A549 (cell line): Measurements from ENCODE around the gene MITF. TPM values are rescaled to one million over a fixed set of nuclear protein-coding genes. Genes with fewer than 3 reads are reported as not detected.

ENCODE experiments used
- ATAC-seq, 2 experiments: fragments of 200-7000 bp in 1 of 2; fragments of >200 bp in 1 of 2; cut with Nextera tagmentation in 1 of 2; cut with Tn5 transposase in 1 of 2; 3 replicates each; pipeline versions ENCODE4 v1.8.0 to v1.9.1; 2018 to 2020; ENCODE audit warnings: mild to moderate bottlenecking in 1 of 2, moderate library complexity in 1 of 2
- CTCF ChIA-PET: fragments of 300-600 bp; sonication (Branson Sonifier 250); formaldehyde crosslinking; extraction: SDS; loops from one replicate; lab custom pipeline; 2021; ENCODE audit warnings: antibody characterized with exemption, inconsistent platforms; lab: Yijun Ruan, JAX
- POLR2A ChIA-PET: fragments of 350-600 bp; formaldehyde crosslinking; extraction: SDS; loops from one replicate; lab custom pipeline; 2021; ENCODE audit warnings: antibody characterized with exemption, inconsistent platforms; lab: Yijun Ruan, JAX
- DNase-seq, 2 experiments: peaks; one replicate each; pipeline versions ENCODE4 v3.0.0 to v3.0.0-alpha.2; 2011 to 2016; ENCODE audit warnings: low read depth in 1 of 2, low spot score in 1 of 2
- FAIRE-seq: peaks from 2 replicates; lab custom pipeline; 2011; peaks lifted over from hg19 to GRCh38; lab: Jason Lieb, UNC
- H3K27ac ChIP-seq, 2 experiments: fragments of >200 bp; sonication (Bioruptor Twin); formaldehyde crosslinking; 3 replicates each; pipeline ENCODE4 v1.5.1; 2016 to 2017
- H3K4me1 ChIP-seq: fragments of >200 bp; sonication (Bioruptor Twin); formaldehyde crosslinking; 3 replicates; pipeline ENCODE4 v1.6.1; 2016
- H3K4me2 ChIP-seq: fragments of >200 bp; sonication (Bioruptor Twin); formaldehyde crosslinking; 3 replicates; pipeline ENCODE4 v1.6.1; 2016
- H3K4me3 ChIP-seq: fragments of >200 bp; sonication (Bioruptor Twin); formaldehyde crosslinking; 3 replicates; pipeline ENCODE4 v1.5.1; 2016
- H3K9me3 ChIP-seq: fragments of >200 bp; sonication (Bioruptor Twin); formaldehyde crosslinking; 3 replicates; pipeline ENCODE4 v1.6.1; 2016
- CBX2 ChIP-seq: fragments of 200-600 bp; sonication (generic); IDR thresholded peaks from 2 replicates; pipeline ENCODE4 v1.6.1; 2016; ENCODE audit warnings: low read depth, mild to moderate bottlenecking, borderline replicate concordance
- CHD4 ChIP-seq: fragments of 200-600 bp; sonication (generic); IDR thresholded peaks from 2 replicates; pipeline ENCODE4 v1.6.1; 2016; ENCODE audit warnings: antibody characterized with exemption, mild to moderate bottlenecking, borderline replicate concordance
- EHF ChIP-seq: fragments of 250-450 bp; sonication (Bioruptor Pico); IDR thresholded peaks from 2 replicates; pipeline ENCODE4 v1.5.0; 2020; ENCODE audit warnings: mild to moderate bottlenecking
- ESRRA ChIP-seq: fragments of 150-350 bp; IDR thresholded peaks from 2 replicates; pipeline ENCODE4 v1.6.1; 2014; ENCODE audit warnings: mild to moderate bottlenecking, low read length, borderline replicate concordance
- FOSL2 ChIP-seq, 2 experiments: fragments of 450-650 bp in 1 of 2; fragments of >200 bp in 1 of 2; sonication (Bioruptor Twin) in 1 of 2; formaldehyde crosslinking; IDR thresholded peaks; 2 replicates each; pipeline versions ENCODE4 v1.5.0 to v1.6.1; 2016 to 2020; ENCODE audit warnings: mild to moderate bottlenecking in 1 of 2, moderate library complexity in 1 of 2
- HDAC2 ChIP-seq: fragments of 200-600 bp; sonication (generic); IDR thresholded peaks from 2 replicates; pipeline ENCODE4 v1.6.1; 2016
- HOXB13 ChIP-seq: fragments of 250-450 bp; sonication (Bioruptor Pico); IDR thresholded peaks from 2 replicates; pipeline ENCODE4 v1.5.0; 2020; ENCODE audit warnings: low read depth, mild to moderate bottlenecking, moderate library complexity
- HOXB5 ChIP-seq: fragments of 250-450 bp; sonication (Bioruptor Pico); IDR thresholded peaks from 2 replicates; pipeline ENCODE4 v1.5.0; 2020; ENCODE audit warnings: mild to moderate bottlenecking, moderate library complexity
- JUN ChIP-seq, 2 experiments: fragments of >200 bp; sonication (Bioruptor Twin); formaldehyde crosslinking; IDR thresholded peaks; 2 replicates in 1 of 2; 3 replicates in 1 of 2; pipeline ENCODE4 v1.6.1; 2016 to 2017
- KDM1A ChIP-seq: fragments of 200-600 bp; sonication (generic); IDR thresholded peaks from 2 replicates; pipeline ENCODE4 v1.6.1; 2016; ENCODE audit warnings: low read depth, mild to moderate bottlenecking
- MAZ ChIP-seq: fragments of 150-350 bp; IDR thresholded peaks from 2 replicates; pipeline ENCODE4 v1.6.1; 2014; ENCODE audit warnings: antibody characterized with exemption, low read depth, low read length, borderline replicate concordance
- NFE2L2 ChIP-seq: fragments of 150-350 bp; conservative IDR thresholded peaks from 2 replicates; pipeline ENCODE4 v1.6.1; 2014; ENCODE audit warnings: low read length
- POLR2A ChIP-seq: IDR thresholded peaks from 2 replicates; pipeline ENCODE4 v1.6.1; 2012; ENCODE audit warnings: mild to moderate bottlenecking, low read length
- POLR2AphosphoS2 ChIP-seq: conservative IDR thresholded peaks from 2 replicates; pipeline ENCODE4 v1.6.1; 2012; ENCODE audit warnings: low read length, improper control_type of control experiment, inconsistent platforms
- RARB ChIP-seq: fragments of 250-450 bp; sonication (Bioruptor Pico); IDR thresholded peaks from 2 replicates; pipeline ENCODE4 v1.8.0; 2021; ENCODE audit warnings: mild to moderate bottlenecking, moderate library complexity
- RCOR1 ChIP-seq: fragments of 150-350 bp; IDR thresholded peaks from 2 replicates; pipeline ENCODE4 v1.6.1; 2014; ENCODE audit warnings: antibody characterized with exemption, low read length, low read depth
- RFX5 ChIP-seq: fragments of 450-650 bp; IDR thresholded peaks from 2 replicates; pipeline ENCODE4 v1.7.1; 2014; ENCODE audit warnings: antibody characterized with exemption, mild to moderate bottlenecking, moderate library complexity
- TP53 ChIP-seq: fragments of 250-450 bp; sonication (Bioruptor Pico); IDR thresholded peaks from 2 replicates; pipeline ENCODE4 v1.5.0; 2021; ENCODE audit warnings: mild to moderate bottlenecking, moderate library complexity
- ZSCAN20 ChIP-seq: fragments of 250-450 bp; sonication (Bioruptor Pico); IDR thresholded peaks from 2 replicates; pipeline ENCODE4 v1.8.0; 2022; ENCODE audit warnings: mild to moderate bottlenecking, moderate library complexity
- WGBS: methylation state at CpG from one replicate; pipeline ENCODE4 v1.1.6; 2017; ENCODE audit errors: missing lambda C conversion rate; 5-methylcytosine and 5-hydroxymethylcytosine counted together
- polyA plus RNA-seq, 4 experiments: library from polyadenylated mRNA; depleted of rRNA in 3 of 4; stranded (reverse); fragments of >200 nt; fragmentation: RNase III in 1 of 4; extraction: RNeasy Plus Mini Kit Qiagen cat#74134 plus additional on column Dnase treatment in 1 of 4; gene quantifications; 2 replicates in 3 of 4; 3 replicates in 1 of 4; pipeline ENCODE4 v1.2.3, GENCODE V29; 2011 to 2017
- TF ChIP-seq, protein P1 (sequence below): fragments of >200 bp; sonication (Bioruptor Twin); formaldehyde crosslinking; IDR thresholded peaks from 3 replicates; pipeline ENCODE4 v1.6.1; 2016
- TF ChIP-seq, protein P2 (sequence below): fragments of 150-350 bp; IDR thresholded peaks from 2 replicates; pipeline ENCODE4 v1.6.1; 2014; ENCODE audit warnings: low read depth, mild to moderate bottlenecking, low read length
- TF ChIP-seq, protein P3 (sequence below): IDR thresholded peaks from 2 replicates; pipeline ENCODE4 v1.6.1; 2012
- TF ChIP-seq, protein P4 (sequence below): fragments of 250-450 bp; sonication (Bioruptor Pico); IDR thresholded peaks from 2 replicates; pipeline ENCODE4 v1.5.0; 2021; ENCODE audit warnings: mild to moderate bottlenecking, moderate library complexity, borderline replicate concordance
- TF ChIP-seq, protein P5 (sequence below): IDR thresholded peaks from 2 replicates; pipeline ENCODE4 v1.6.1; 2012; ENCODE audit warnings: low read depth, borderline replicate concordance
- TF ChIP-seq, protein P6 (sequence below): fragments of 250-450 bp; sonication (Bioruptor Pico); IDR thresholded peaks from 2 replicates; pipeline ENCODE4 v1.5.0; 2020; ENCODE audit warnings: low read depth, mild to moderate bottlenecking, moderate library complexity

The MITF gene
- polyA plus RNA-seq, 2 of the 4 experiments (the other 2 are of a cell fraction), result 14.3 to 15.9 TPM

DNA sequence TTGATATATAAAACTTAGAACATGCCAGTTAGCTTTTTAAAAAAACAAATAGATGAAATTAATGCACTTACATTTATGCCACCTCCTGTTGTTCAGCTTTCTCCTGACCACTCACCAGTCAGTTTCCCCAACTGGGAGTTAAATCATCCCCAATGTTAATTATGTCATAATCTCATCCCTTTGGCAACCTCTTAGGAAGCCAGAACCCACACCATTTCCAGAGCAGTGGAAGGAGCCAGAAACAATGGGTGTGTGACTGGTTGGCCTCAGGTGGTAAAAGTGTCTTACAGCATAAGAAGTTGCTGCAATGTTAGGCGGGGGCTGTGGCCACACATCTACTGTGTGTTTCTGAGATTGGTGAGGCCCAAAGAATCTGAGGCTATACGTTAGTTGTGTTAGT, 46.5 kb upstream of the MITF start:
- H3K4me1 ChIP-seq, result 0 out of 3 replicates have a peak, but pooled peaks cover 8% of the 10 kb centered on the region
- no peak overlapping the region for H3K4me2 ChIP-seq
- 93% methylated on average over 2 of the region's 2 CpGs for WGBS
- DNase-seq (no peak), FAIRE-seq (no peak), ATAC-seq (no peak)
- ChIA-PET POLR2A (no interaction called here), CTCF (interaction anchor here (0.8 to 18.4 kb wide), 11 partner anchors 10 to 256 kb away, joined by 3 to 226 read pairs (median 12); partner anchors contain the start of gene MITF)
- H3K9me3 ChIP-seq, result no peaks in the 10 kb centered on the region
- no peak overlapping the region for H3K4me3 ChIP-seq
- H3K27ac ChIP-seq, result no peak overlapping the region
- TF ChIP-seq HDAC2, result no peak
- TF ChIP-seq, protein P1, sequence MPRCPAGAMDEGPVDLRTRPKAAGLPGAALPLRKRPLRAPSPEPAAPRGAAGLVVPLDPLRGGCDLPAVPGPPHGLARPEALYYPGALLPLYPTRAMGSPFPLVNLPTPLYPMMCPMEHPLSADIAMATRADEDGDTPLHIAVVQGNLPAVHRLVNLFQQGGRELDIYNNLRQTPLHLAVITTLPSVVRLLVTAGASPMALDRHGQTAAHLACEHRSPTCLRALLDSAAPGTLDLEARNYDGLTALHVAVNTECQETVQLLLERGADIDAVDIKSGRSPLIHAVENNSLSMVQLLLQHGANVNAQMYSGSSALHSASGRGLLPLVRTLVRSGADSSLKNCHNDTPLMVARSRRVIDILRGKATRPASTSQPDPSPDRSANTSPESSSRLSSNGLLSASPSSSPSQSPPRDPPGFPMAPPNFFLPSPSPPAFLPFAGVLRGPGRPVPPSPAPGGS, result no peak

DNA sequence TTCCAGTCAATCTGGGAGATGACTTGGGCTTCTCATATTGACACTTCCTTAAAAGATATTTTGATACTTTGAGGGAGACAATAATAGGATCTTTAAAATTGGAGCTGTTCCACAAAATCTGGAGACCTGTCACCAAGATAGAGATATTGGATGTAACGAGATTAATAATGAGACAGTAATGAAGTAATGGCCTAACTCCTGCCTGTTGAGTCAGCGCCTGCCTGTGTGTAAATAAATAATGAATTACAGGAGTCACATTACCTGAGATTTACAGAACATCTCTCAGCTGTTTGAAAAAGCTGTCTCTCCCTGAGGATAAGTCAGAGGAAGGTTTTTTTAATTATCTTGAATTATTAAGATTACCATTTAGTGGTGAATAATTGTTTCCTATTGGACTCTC, 43.8 kb upstream of the MITF start:
- DNase-seq (no peak), ATAC-seq (no peak), FAIRE-seq (no peak)
- POLR2A ChIA-PET, result no interaction called here
- CTCF ChIA-PET, result interaction anchor here (0.5 to 18.4 kb wide), 4 partner anchors 97 to 539 kb away, joined by 3 to 226 read pairs (median 10); no protein-coding TSS in a partner anchor
- Histone ChIP-seq H3K27ac (no peak overlapping the region), H3K4me3 (no peak overlapping the region), H3K9me3 (peaks cover under 1% of the 10 kb centered on the region; the same call in 2 of the 3 replicates), H3K4me2 (no peak overlapping the region), H3K4me1 (0 out of 3 replicates have a peak, but pooled peaks cover 8% of the 10 kb centered on the region)
- 54% methylated on average over 2 of the region's 2 CpGs for WGBS
- TF ChIP-seq, protein P2, sequence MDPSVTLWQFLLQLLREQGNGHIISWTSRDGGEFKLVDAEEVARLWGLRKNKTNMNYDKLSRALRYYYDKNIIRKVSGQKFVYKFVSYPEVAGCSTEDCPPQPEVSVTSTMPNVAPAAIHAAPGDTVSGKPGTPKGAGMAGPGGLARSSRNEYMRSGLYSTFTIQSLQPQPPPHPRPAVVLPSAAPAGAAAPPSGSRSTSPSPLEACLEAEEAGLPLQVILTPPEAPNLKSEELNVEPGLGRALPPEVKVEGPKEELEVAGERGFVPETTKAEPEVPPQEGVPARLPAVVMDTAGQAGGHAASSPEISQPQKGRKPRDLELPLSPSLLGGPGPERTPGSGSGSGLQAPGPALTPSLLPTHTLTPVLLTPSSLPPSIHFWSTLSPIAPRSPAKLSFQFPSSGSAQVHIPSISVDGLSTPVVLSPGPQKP, result no peak
- TF ChIP-seq NFE2L2, result no peak
- TF ChIP-seq FOSL2 (IDR thresholded peaks at IDR 0.05), result no peak
- TF ChIP-seq FOSL2 (CRISPR knock-in tag; IDR thresholded peaks at IDR 0.05), result no peak
- TF ChIP-seq KDM1A, result no peak

DNA sequence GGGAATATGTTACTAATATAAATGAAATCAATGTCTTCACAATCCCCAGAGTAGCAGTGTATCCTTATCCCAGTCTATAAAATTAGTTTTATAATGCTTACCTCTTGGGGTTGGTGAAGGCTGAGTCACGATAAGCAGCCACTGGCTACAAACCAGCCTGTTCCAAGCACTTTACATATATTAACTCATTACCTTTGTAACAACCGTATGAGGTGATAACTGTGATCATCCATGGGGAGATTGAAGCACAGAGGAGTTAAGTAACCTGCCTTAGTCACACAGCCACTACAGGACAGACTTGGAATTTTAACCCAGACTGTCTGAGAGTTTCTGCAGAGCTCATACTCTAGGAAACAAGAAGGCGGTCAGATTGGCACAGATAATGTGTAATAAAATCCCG, 43.3 kb upstream of the MITF start:
- CTCF ChIA-PET, result interaction anchor here (0.6 to 18.4 kb wide), 4 partner anchors 12 to 252 kb away, joined by 3 to 226 read pairs (median 10); no protein-coding TSS in a partner anchor
- no peak for FAIRE-seq

More for the DNA sequence above, 43.3 kb upstream of the MITF start:
- H3K9me3 ChIP-seq, result peaks cover 5% of the 10 kb centered on the region
- POLR2A ChIA-PET, result no interaction called here
- no peak for TF ChIP-seq RFX5
- TF ChIP-seq, protein P3, sequence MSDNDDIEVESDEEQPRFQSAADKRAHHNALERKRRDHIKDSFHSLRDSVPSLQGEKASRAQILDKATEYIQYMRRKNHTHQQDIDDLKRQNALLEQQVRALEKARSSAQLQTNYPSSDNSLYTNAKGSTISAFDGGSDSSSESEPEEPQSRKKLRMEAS, result no peak
- TF ChIP-seq HOXB13 (CRISPR knock-in tag), result no peak
- no peak for TF ChIP-seq CBX2
- no peak for TF ChIP-seq ESRRA
- TF ChIP-seq, protein P4, sequence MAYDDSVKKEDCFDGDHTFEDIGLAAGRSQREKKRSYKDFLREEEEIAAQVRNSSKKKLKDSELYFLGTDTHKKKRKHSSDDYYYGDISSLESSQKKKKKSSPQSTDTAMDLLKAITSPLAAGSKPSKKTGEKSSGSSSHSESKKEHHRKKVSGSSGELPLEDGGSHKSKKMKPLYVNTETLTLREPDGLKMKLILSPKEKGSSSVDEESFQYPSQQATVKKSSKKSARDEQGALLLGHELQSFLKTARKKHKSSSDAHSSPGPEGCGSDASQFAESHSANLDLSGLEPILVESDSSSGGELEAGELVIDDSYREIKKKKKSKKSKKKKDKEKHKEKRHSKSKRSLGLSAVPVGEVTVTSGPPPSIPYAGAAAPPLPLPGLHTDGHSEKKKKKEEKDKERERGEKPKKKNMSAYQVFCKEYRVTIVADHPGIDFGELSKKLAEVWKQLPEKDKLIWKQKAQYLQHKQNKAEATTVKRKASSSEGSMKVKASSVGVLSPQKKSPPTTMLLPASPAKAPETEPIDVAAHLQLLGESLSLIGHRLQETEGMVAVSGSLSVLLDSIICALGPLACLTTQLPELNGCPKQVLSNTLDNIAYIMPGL (CRISPR knock-in tag), result no peak
- TF ChIP-seq HOXB5 (CRISPR knock-in tag), result no peak
- no peak for TF ChIP-seq POLR2A
- TF ChIP-seq POLR2AphosphoS2, result no peak
- TF ChIP-seq FOSL2 (IDR thresholded peaks at IDR 0.05), result no peak
- TF ChIP-seq FOSL2 (CRISPR knock-in tag; IDR thresholded peaks at IDR 0.05), result no peak
- TF ChIP-seq EHF (CRISPR knock-in tag), result no peak
- no peak for TF ChIP-seq MAZ
- TF ChIP-seq, protein P5, sequence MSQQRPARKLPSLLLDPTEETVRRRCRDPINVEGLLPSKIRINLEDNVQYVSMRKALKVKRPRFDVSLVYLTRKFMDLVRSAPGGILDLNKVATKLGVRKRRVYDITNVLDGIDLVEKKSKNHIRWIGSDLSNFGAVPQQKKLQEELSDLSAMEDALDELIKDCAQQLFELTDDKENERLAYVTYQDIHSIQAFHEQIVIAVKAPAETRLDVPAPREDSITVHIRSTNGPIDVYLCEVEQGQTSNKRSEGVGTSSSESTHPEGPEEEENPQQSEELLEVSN, result no peak
- no peak for TF ChIP-seq ZSCAN20
- no peak for TF ChIP-seq RCOR1
- no peak for TF ChIP-seq TP53
- TF ChIP-seq JUN (IDR thresholded peaks at IDR 0.05), result no peak
- TF ChIP-seq, protein P6, sequence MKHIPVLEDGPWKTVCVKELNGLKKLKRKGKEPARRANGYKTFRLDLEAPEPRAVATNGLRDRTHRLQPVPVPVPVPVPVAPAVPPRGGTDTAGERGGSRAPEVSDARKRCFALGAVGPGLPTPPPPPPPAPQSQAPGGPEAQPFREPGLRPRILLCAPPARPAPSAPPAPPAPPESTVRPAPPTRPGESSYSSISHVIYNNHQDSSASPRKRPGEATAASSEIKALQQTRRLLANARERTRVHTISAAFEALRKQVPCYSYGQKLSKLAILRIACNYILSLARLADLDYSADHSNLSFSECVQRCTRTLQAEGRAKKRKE (CRISPR knock-in tag), result no peak
- TF ChIP-seq RARB, result no peak
- no peak for TF ChIP-seq CHD4
- 0 out of 3 replicates have a peak, but pooled peaks cover 8% of the 10 kb centered on the region for H3K4me1 ChIP-seq
- ATAC-seq, result no peak
- H3K4me2 ChIP-seq, result no peak overlapping the region
- H3K27ac ChIP-seq, result no peak overlapping the region
- WGBS, result 67% methylated on average over 4 of the region's 4 CpGs
- no peak overlapping the region for H3K4me3 ChIP-seq
- no peak for DNase-seq
